Stromal cell of bone marrow (primary cell): ENCODE results near the gene COL23A1.
"Not testable (repeated sequence)": the region's sequence is repeated elsewhere in the genome, so short reads cannot be mapped to it uniquely, and the experiment has no call there.

Experiments
- DNase-seq: peaks from one replicate; pipeline ENCODE4 v3.0.0-alpha.2; 2012; ENCODE audit warnings: low read depth

COL23A1 gene

GRCh38 chr5:178376921-178377582 is 213.1 kb downstream of the COL23A1 start:
- DNase-seq: no peak

- no peak for DNase-seq
Measured at GRCh38 chr5:178375348-178375747, 214.8 kb downstream of the COL23A1 start.

GRCh38 chr5:178373711-178374110 is 216.5 kb downstream of the COL23A1 start:
- DNase-seq: no peak

DNA sequence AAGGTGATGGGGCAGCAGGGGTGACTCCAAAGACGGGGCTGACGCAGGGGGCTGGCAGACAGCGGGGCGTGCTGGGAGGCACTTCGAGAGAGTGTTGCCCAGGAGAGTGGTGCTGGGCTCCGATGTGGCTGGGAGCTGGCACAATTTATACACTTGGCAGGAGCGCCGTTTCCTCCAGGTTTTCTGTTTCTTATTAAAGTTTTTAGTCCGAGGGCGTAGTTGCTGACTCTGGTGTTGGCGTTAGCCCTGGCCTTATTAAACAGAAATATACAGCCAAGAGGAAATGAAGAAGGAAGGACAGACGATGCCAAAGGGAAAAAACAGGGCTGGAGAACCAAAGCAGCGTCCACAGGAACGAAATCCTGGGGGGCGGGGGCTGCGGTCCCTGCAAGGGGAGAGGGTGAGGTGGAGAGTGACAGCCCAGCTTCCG is 218.0 kb downstream of the COL23A1 start:
- no peak for DNase-seq

DNA sequence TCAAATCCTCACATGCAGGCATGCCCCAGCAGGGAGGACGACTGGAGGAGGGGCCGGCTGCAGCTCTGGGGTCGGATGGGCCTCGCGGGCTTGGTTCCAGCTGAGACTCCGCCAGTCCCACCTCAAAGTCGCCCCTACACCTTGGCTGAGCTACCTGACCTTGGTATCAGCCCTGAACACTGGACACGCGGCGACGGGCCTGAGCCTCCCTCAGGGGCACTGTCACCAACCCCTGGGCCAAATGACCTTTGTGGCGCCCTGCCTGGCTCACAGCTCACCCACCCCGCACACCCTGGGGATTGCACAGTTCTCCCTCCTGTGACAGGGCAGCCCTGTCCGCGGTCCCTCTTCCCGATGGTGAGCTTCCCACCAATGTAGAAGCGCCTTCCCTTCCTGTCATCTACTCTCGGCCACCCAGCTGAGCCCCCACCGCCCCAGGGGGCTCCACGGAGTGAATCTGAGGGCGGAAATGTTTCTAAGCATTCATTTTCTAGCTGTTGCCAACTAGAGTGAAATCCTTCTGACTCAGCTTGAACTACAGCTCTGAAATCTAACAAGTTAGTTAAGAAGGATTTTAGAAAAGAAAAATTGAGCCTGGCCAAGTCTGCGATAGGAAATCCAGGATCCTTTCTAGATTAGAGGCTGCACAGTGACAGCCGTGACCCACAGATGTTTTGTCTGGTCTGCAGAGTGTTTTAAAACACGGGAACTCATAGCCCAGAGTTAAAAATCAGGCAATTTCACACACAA is 218.7 kb downstream of the COL23A1 start:
- DNase-seq: no peak

- no peak for DNase-seq
Measured at GRCh38 chr5:178370102-178370501, 220.1 kb downstream of the COL23A1 start.

GRCh38 chr5:178369469-178369868 is 220.7 kb downstream of the COL23A1 start:
- not testable (repeated sequence) for DNase-seq

DNA sequence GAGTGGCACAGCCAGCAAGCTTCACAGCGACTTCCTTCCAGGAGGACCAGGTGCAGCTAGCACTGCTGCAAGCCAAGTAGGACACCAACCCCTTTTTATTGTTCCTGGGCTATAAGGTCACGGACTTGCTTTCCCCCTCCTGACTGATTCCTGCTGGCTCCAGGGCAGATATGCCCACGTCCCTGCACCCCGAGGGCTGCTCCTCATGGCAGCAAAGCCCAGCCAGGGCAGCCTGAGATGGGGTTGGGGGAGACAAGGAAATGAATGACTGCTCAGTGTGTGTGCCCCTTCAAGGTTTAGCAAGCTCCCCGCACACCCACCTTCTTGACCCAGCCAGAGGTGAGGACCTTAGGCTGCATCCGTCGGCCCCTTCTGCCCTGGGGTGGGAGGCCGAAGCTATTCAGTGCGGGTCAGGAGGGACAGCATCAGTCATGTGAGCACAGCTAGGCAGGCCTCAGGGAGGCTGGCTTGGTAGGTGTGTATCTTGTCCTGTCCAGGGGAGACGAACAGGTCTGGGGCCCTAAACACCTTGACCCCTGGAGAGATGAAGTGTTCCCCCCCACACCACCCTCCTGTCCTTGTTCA is 221.4 kb downstream of the COL23A1 start:
- no peak for DNase-seq

GRCh38 chr5:178368274-178368673 is 221.9 kb downstream of the COL23A1 start:
- no peak for DNase-seq

- DNase-seq: no peak
Measured at GRCh38 chr5:178367736-178368120, 222.5 kb downstream of the COL23A1 start.

- DNase-seq: no peak
Measured at GRCh38 chr5:178366998-178367735, 223.0 kb downstream of the COL23A1 start.

- DNase-seq: no peak
Measured at GRCh38 chr5:178365501-178366440, 224.4 kb downstream of the COL23A1 start.

DNA sequence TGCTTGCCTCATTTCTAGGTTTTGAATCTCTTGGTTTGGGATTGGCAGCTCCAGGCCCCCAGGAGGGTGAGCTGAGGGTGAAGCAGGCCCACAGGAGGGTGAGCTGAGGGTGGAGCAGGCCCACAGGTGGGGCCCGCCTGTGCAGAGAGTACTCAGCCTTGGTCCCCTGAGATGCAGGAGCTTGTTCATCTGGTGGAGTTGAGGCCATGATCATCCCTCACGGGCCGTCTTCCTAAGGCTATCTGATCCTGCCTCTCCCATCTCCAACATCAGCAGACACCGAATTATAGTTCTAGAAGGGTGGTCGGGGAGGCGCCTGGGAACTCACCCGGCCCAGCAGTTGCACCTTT is 225.9 kb downstream of the COL23A1 start:
- no peak for DNase-seq

DNA sequence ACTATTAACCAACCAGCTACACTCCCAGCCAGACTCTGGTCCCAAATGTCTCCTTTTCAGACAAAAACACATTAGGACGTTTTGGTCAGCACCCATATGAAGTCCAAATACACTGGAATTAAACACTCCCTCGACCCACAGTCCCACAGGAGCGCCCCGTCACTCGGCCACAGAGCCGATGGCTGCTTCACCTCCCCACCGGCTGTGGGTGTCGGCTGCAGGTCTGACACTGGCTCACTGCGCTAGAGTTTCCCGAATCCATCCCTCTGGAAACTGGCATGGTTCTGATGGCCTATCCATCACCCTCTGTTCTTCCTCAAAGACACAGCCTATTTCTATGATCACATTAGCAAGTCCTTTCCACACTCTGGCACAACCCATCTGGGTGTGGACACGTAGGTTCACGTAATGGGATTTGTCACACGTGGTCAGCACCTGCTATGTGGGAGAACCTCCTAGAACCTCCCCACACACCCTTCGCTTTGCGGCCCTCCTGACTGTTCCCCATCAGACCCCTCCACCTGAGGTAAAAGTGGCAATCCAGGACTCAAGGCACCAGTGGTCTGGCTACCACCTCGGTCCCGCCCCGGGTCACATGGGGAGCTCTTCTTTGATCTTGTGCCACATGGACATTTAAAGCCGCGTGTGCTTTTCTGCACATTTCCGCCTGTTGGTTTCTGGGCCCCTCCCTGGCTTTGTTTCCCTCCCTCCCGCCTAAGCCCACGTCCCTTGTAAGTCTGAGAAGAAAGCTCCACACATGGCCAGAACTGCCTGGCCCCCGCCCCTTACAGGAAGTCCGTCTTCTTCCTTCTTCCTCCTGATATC is 226.5 kb downstream of the COL23A1 start:
- no peak for DNase-seq

- no peak for DNase-seq
Measured at GRCh38 chr5:178361657-178362445, 228.3 kb downstream of the COL23A1 start.

DNA sequence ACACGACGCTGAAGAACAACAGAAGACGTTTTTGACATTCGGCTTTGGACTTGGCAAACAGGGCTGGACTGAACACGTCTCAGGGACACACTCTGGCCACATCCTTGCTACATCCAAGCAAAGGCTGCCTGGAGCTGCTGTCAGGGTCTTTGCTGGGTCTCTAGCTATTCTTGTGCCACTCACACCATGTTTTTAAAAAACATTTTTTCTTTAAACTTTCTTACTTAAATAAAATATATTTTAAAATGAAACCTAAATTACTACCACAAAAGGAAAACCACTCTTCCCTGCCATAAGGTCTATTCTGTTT is 229.3 kb downstream of the COL23A1 start:
- no peak for DNase-seq

- DNase-seq: no peak
Measured at GRCh38 chr5:178360222-178360925, 229.8 kb downstream of the COL23A1 start.

DNA sequence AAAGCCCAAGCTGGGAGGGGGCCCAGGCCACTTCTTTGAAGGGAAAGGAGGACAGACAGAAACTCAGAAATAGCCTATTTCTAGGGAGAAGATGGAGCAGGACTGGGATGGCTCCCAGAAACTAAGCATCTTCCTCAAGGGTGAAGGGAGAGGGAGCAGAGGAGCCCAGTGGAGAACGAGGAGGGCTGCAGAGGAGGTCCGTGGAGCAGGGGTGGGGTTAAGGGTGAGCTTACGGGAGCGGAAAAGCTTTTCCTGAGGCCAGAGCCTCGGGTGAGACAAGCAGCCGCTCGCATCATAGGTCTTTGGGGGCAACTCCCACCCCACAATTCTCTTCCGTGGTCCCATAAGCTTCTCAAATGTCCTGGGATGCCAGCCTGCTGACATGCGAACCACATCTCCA is 230.5 kb downstream of the COL23A1 start:
- DNase-seq: no peak

DNA sequence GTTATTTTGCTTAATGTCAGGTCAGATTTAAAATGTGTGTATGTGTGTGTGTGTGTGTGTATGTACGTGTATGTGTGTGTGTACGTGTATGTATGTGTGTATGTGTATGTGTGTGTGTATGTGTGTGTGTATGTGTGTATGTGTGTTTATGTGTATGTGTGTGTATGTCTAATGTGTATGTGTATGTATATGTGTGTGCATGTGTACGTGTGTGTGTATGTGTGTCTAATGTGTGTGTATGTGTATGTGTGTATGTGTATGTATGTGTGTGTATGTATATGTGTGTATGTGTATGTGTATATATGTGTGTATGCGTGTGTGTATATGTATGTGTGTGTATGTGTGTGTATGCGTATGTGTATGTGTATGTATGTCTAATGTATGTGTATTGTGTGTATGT is 232.5 kb downstream of the COL23A1 start:
- no peak for DNase-seq
